Measurements from ENCODE around the gene FICD.
A peak's percentile ranks its signal among the peaks of the same experiment; 100 is the strongest.

Gene FICD

DNA sequence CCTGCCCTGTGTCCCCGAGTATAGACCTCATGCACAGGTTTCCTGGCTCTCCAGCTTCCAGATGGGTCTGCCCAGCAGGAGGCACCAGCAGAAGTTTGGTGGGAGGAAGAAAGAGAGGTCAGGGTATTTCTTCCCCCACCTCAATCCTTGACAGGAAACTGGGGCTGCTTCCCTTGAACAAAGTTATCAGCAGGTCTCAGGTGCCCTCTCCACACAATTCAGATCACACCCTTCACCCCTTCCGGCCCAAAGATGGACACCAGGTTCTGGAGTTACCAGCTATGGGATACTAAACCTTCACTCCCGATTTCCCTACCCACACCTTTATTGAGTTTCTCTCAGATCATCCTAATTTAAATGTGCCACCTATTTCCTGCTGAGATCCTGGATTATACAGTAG, 44.7 kb downstream of the FICD start:
- Histone ChIP-seq H2AFZ (ENCODE audit: low read depth, low read length) (no peak overlapping the region), H3K9me3 (ENCODE audit: low read length) (no peaks in the 10 kb centered on the region), H3K4me3 (ENCODE audit: low read length) (peak overlapping the region; percentile 78), H3K36me3 (ENCODE audit: insufficient read depth, low read length) (peaks cover 18% of the 10 kb centered on the region), H3K27me3 (ENCODE audit: insufficient read depth, low read length) (no peaks in the 10 kb centered on the region), H3K4me1 (ENCODE audit: insufficient read depth, low read length) (peaks cover 22% of the 10 kb centered on the region)

DNA sequence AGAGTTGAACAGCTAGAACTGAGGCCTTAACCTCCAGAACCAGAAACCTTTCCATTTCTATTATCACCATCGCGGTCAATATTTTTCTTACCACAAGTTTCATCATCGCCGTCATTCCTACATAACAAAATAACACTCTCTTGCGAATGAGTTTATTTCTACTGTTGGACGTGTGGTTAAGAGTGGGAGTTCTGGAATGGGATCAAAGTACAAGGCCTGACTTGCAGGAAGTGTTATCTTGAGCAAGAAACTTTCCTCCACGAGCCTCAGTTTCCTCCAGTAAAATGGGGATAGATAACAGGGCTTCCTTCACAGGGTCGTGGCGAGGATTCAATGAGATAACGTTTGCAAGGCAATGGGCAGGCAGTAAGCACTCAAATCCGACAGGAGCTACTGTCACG, 45.2 kb downstream of the FICD start:
- H3K4me3 ChIP-seq (ENCODE audit: low read length), result peak overlapping the region; percentile 78
- no peaks in the 10 kb centered on the region for H3K27me3 ChIP-seq (ENCODE audit: insufficient read depth, low read length)
- H2AFZ ChIP-seq (ENCODE audit: low read depth, low read length), result peak overlapping the region; percentile 66
- peaks cover 22% of the 10 kb centered on the region for H3K4me1 ChIP-seq (ENCODE audit: insufficient read depth, low read length)
- peaks cover 24% of the 10 kb centered on the region for H3K36me3 ChIP-seq (ENCODE audit: insufficient read depth, low read length)
- no peaks in the 10 kb centered on the region for H3K9me3 ChIP-seq (ENCODE audit: low read length)

DNA sequence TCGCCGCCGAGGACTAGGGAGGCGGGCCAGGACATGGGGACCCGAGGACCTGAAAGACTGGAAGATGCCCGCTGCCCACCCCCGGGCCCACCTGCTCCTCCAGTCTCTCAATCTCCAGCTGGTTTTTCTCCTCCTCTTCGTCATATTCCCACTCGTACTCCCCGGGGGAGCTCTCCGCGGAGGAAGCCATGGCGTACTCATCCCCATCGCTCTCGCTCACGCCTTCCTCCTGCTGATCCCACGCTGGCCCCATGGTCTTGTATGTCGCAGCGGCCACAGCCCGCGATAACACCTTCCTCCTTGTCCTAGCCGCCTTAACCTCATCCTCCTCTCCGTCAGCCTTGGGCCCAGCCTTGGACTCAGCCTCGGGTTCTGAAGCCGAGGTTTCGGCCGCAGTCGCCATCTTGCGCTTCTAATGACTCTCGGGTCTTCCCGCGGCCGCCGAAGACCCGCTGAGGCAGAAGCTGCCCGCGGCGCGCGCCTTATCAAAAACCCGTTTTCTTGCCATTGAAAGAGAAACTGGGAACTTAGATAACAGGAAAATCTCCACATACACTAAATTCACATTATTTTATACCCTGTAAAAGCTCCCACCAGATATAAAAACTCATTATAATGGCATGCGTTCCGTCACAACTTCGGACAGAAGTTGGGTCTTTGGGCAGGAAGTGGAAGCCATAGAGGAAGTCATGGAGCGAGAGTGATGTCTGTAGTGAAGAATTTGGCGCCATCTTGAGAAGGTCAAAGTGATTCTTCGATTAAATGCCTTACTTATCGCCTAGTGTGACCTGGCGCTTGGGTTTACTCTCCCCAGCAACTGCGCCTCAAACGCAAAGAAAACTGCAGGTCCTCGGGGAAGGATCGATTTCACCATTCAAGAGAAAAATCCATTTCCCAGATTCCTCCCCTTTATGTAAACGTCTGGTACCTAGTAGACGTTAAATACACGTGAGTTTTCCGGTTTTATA, 46.0 kb downstream of the FICD start, which contains the start of gene SART3:
Gene SART3, minus strand, starts transcription at position 422 of the 968 bp plus-strand sequence. Its CDS starts 19 bp downstream, at position 403.
- H3K4me1 ChIP-seq (ENCODE audit: insufficient read depth, low read length), result peaks cover 22% of the 10 kb centered on the region
- peak within 1 kb of the TSS; percentile 78 for H3K4me3 ChIP-seq (ENCODE audit: low read length)
- peak within 1 kb of the TSS; percentile 66 for H2AFZ ChIP-seq (ENCODE audit: low read depth, low read length)
- H3K9me3 ChIP-seq (ENCODE audit: low read length), result no peaks in the 10 kb centered on the region
- H3K27me3 ChIP-seq (ENCODE audit: insufficient read depth, low read length), result no peaks in the 10 kb centered on the region
- peaks cover 29% of the 10 kb centered on the region for H3K36me3 ChIP-seq (ENCODE audit: insufficient read depth, low read length)

DNA sequence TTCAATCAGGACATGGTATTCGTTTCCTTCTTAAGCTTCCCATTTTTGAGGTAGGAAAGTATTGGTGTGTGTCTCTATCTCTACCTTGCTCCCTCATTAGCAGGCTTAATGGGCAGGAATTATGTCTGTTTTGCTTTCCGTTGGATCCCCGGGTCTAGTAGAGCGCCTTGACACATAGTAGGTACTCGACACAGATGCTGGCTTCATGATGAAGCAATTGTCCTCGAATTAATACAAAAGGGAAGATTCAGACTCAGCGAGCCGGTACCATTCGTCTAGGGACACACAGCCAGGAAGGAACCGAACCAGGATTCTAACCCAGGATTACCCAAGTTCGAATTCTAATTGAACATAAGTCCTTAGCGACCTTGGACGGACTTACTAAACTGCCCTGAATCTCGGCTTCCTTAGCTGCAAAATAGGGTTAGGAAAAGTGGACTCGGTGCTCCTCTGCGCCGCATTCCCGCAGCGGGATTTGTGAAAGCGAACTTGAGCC, 46.8 kb downstream of the FICD start:
- Histone ChIP-seq H3K27me3 (ENCODE audit: insufficient read depth, low read length) (no peaks in the 10 kb centered on the region), H3K36me3 (ENCODE audit: insufficient read depth, low read length) (peaks cover 37% of the 10 kb centered on the region), H3K4me1 (ENCODE audit: insufficient read depth, low read length) (peaks cover 22% of the 10 kb centered on the region), H2AFZ (ENCODE audit: low read depth, low read length) (peak overlapping the region; percentile 66), H3K4me3 (ENCODE audit: low read length) (peak overlapping the region; percentile 78), H3K9me3 (ENCODE audit: low read length) (no peaks in the 10 kb centered on the region)

DNA sequence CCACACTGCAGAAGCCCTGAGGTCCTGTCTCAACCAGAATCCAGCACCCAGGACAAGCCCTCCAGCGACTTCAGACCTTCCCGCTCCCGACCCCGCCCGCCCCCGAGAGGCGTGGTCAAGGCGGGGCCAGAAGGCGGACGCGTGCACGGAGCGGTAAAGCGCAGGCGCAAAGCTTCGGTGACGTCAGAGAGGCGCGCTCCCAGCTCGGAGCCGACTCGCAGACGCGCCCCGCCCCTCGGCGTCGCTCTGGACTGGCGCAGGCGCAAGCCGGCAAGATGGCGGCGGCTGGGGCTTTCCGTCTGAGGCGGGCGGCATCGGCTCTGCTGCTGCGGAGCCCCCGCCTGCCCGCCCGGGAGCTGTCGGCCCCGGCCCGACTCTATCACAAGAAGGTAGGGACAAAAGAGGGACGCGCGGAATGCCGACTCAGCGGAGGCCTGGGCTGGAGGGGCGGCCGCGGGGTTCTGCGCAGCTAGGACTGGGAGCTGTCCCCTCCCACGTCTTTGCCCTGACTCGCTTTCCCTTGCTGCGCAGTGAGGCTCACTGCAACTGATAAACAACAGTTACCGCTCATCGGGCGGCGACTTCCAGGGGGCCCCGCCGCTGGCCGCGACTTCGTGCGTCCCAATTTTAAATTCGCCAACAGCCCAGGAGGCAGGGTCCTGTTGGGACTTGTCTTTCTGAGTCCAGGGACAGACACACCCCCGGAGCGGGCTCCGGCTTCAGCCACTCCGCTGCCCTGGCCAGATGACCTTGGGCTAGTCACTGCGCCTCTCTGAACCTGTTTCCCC, 47.5 kb downstream of the FICD start, which contains the start of gene ISCU:
Gene ISCU, plus strand, starts transcription at position 249 of the 788 bp plus-strand sequence. Its CDS starts 27 bp downstream, at position 276.
- Histone ChIP-seq H3K4me1 (ENCODE audit: insufficient read depth, low read length) (peaks cover 22% of the 10 kb centered on the region), H3K27me3 (ENCODE audit: insufficient read depth, low read length) (no peaks in the 10 kb centered on the region), H2AFZ (ENCODE audit: low read depth, low read length) (peak within 1 kb of the TSS; percentile 81), H3K4me3 (ENCODE audit: low read length) (peak within 1 kb of the TSS; percentile 89), H3K9me3 (ENCODE audit: low read length) (no peaks in the 10 kb centered on the region), H3K36me3 (ENCODE audit: insufficient read depth, low read length) (peaks cover 39% of the 10 kb centered on the region)

DNA sequence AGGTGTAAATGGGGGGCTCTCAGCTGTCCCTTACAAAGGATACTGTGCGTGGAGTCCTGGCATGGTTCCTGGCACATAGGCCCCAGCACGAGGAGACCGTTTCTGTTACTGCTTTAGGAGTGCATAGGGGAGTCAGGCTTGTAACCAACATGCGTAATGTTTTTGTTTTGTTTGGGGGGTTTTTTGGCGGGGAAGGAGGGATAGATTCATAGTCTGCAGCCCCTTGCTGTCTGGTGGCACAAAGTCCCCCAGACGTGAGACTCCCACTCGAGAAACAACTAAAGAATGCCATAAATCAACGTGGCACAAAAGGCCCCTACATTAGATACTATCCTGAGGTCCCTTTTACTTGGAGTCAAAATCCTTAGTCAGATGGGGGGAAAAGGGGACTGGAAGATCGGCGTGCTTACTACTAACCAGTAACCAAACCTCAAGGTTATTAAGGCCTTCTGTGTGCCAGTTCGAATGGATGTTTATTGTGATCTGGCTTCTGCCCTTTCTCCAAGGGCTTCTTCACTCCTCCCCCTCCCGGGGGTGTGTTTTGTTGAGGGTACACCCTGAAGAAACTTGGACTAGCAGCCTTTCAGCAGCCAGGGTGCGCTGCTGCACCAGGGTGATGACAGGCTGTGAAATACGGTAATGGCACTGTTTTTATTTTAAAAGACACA, 48.2 kb downstream of the FICD start:
- Histone ChIP-seq H3K36me3 (ENCODE audit: insufficient read depth, low read length) (peaks cover 41% of the 10 kb centered on the region), H2AFZ (ENCODE audit: low read depth, low read length) (peak overlapping the region; percentile 81), H3K9me3 (ENCODE audit: low read length) (no peaks in the 10 kb centered on the region), H3K27me3 (ENCODE audit: insufficient read depth, low read length) (no peaks in the 10 kb centered on the region), H3K4me1 (ENCODE audit: insufficient read depth, low read length) (peaks cover 22% of the 10 kb centered on the region), H3K4me3 (ENCODE audit: low read length) (peak overlapping the region; percentile 89)

DNA sequence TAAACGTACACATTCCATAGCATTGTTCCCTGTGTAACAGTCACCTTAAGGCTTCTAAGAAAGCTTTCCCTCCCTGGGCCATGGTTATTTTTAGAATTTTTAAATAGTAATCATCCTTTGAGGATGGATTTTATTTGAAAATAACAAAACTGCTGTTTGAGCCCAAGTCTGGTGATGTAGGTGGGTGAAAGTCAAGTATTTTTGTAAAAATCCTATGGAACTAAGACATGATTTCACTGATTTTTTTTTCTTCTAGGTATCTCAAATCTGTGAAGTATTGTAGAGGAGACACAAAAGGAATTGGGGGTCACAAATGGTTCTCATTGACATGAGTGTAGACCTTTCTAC, 48.7 kb downstream of the FICD start:
- Histone ChIP-seq H3K27me3 (ENCODE audit: insufficient read depth, low read length) (no peaks in the 10 kb centered on the region), H2AFZ (ENCODE audit: low read depth, low read length) (no peak overlapping the region), H3K4me3 (ENCODE audit: low read length) (peak overlapping the region; percentile 89), H3K36me3 (ENCODE audit: insufficient read depth, low read length) (peaks cover 45% of the 10 kb centered on the region), H3K9me3 (ENCODE audit: low read length) (no peaks in the 10 kb centered on the region), H3K4me1 (ENCODE audit: insufficient read depth, low read length) (peaks cover 22% of the 10 kb centered on the region)

DNA sequence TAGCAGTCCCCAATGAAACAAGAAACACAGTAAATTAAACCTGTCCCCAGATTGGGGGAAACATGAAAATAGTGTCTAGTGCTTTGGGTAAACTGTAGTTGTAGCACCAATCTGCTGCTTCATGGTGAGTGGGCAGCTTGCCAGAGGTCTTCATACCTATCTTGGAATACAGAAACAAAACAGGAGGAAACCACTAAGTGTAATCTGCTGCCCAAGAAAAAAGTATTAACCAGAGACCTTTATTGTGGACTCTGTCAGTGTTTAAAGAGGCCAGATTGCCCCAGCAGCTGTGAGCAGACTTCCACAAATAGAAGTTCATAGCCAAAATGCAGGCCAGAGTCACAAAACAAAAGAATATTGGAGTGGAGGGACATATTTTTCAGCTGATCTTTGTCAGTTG, 49.6 kb downstream of the FICD start:
- H3K27me3 ChIP-seq (ENCODE audit: insufficient read depth, low read length), result no peaks in the 10 kb centered on the region
- no peak overlapping the region for H3K4me3 ChIP-seq (ENCODE audit: low read length)
- H3K9me3 ChIP-seq (ENCODE audit: low read length), result no peaks in the 10 kb centered on the region
- peaks cover 51% of the 10 kb centered on the region for H3K36me3 ChIP-seq (ENCODE audit: insufficient read depth, low read length)
- H3K4me1 ChIP-seq (ENCODE audit: insufficient read depth, low read length), result peaks cover 19% of the 10 kb centered on the region
- no peak overlapping the region for H2AFZ ChIP-seq (ENCODE audit: low read depth, low read length)

DNA sequence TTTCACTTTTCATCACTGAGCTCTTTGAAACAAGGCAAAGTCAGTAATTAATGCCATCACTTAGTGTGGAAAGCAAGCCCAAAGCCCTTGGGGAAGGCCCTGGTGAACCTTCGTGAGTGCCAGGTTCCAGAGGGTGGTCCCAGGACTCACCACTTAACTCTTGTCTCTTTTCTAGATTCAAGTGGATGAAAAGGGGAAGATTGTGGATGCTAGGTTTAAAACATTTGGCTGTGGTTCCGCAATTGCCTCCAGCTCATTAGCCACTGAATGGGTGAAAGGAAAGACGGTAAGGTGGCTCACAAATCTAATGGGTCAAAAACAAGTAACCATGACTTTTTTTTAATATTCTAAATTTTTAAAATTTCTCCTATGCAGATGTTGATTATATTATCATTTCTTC, 50.1 kb downstream of the FICD start:
- Histone ChIP-seq H3K4me3 (ENCODE audit: low read length) (no peak overlapping the region), H3K27me3 (ENCODE audit: insufficient read depth, low read length) (no peaks in the 10 kb centered on the region), H3K4me1 (ENCODE audit: insufficient read depth, low read length) (peaks cover 15% of the 10 kb centered on the region), H3K36me3 (ENCODE audit: insufficient read depth, low read length) (peaks cover 51% of the 10 kb centered on the region), H2AFZ (ENCODE audit: low read depth, low read length) (no peak overlapping the region), H3K9me3 (ENCODE audit: low read length) (no peaks in the 10 kb centered on the region)

DNA sequence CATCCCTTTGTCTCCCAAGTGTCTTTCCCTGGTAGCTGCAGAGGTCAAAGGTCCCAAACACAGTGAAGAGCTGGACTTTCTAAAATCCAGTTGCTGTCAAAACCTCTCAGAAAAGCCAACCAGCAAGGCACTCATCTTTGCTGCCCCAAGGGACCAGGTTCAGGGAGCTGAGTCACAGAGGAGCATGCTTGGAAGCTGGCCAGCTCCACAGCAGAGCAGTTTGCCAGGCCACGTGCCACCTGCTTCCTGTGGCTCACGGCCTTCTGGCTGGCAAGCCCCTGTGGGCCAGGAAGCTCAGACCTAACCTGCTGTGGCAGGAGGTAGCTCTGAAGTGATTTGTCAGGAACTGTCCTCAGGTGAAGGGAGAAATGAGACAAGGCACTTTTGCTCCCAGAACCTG, 50.9 kb downstream of the FICD start:
- Histone ChIP-seq H2AFZ (ENCODE audit: low read depth, low read length) (no peak overlapping the region), H3K36me3 (ENCODE audit: insufficient read depth, low read length) (peaks cover 51% of the 10 kb centered on the region), H3K27me3 (ENCODE audit: insufficient read depth, low read length) (no peaks in the 10 kb centered on the region)

DNA sequence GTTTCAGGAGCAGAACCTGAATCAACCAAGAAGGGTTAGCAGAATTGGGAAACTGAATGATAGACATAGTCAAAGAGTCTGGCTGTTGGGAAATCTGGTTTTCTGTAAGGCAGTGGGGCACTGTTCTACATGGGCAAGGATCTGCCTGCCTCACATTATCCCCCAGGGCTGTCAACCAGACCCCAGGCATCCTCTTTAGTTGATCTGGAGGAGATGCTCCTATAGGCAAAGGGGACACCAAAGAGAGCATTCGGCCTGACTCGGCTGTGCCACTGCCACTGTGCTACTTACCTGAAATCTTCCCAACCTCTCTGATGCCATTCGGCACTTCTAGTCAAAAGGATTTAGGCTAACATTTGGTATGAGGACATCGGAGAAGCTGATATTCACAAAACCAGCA, 51.4 kb downstream of the FICD start:
- Histone ChIP-seq H3K36me3 (ENCODE audit: insufficient read depth, low read length) (peaks cover 51% of the 10 kb centered on the region), H3K9me3 (ENCODE audit: low read length) (no peaks in the 10 kb centered on the region), H3K4me1 (ENCODE audit: insufficient read depth, low read length) (peaks cover 13% of the 10 kb centered on the region), H3K4me3 (ENCODE audit: low read length) (no peak overlapping the region), H2AFZ (ENCODE audit: low read depth, low read length) (no peak overlapping the region), H3K27me3 (ENCODE audit: insufficient read depth, low read length) (no peaks in the 10 kb centered on the region)

More for the DNA sequence above, 50.9 kb downstream of the FICD start:
- Histone ChIP-seq H3K4me3 (ENCODE audit: low read length) (no peak overlapping the region), H3K9me3 (ENCODE audit: low read length) (no peaks in the 10 kb centered on the region), H3K4me1 (ENCODE audit: insufficient read depth, low read length) (peaks cover 13% of the 10 kb centered on the region)

DNA sequence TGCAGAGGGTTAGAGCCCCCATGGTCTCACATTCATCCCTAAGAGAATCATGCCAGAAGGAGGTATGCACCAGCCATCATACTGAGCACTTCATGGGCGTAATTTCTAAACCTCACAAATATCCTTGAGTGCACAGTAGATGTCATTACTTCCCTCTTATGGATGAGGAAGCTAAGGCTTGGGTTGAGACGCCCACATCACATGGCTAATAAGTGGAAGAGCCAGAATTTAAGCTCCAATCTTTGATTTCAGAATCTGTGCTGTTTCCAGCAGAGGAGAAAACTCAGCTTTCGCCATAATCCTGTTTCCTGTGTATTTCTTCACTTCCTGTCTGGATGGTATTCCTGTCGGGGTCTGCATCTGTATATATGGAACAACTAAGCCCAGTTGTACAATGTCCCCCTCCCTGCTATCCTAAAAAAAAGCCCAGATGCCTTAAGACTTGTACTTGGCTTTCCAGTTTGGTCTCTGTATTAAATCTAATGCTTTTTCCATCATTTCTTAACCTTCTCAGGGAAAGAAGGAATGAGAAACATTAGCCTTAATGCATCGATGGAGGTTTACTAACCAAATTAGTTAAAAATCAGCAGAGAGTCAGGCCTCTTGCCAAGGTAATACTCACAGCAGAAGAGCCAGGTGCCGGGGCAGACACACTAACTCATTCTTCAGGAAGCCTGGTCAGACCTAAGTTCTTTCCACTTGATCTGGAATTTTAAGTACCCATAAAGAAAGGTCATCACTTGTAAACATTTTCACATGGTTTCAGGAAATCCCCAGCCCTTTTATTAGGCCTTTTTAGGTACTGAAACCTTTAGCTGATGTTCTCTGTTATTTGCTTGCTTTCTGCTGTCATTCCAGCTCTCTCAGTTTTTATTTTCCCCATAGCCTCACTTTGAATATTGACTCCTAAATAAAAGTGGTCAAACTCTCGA, 52.6 kb downstream of the FICD start:
- no peak overlapping the region for H2AFZ ChIP-seq (ENCODE audit: low read depth, low read length)
- H3K9me3 ChIP-seq (ENCODE audit: low read length), result no peaks in the 10 kb centered on the region
- H3K4me1 ChIP-seq (ENCODE audit: insufficient read depth, low read length), result peaks cover 8% of the 10 kb centered on the region
- no peak overlapping the region for H3K4me3 ChIP-seq (ENCODE audit: low read length)
- peaks cover 51% of the 10 kb centered on the region for H3K36me3 ChIP-seq (ENCODE audit: insufficient read depth, low read length)
- H3K27me3 ChIP-seq (ENCODE audit: insufficient read depth, low read length), result no peaks in the 10 kb centered on the region
